ENCODE data around the gene ZMIZ2.
"Not testable (repeated sequence)": the region's sequence is repeated elsewhere in the genome, so short reads cannot be mapped to it uniquely, and the experiment has no call there.

Gene ZMIZ2

GRCh38 chr7:44767134-44767911 is 18.7 kb downstream of the ZMIZ2 start:
- no peak for DNase-seq (ENCODE audit: low read depth, low spot score)
- no peak overlapping the region for H3K4me3 ChIP-seq (ENCODE audit: low read length)

GRCh38 chr7:44767912-44768627 is 19.4 kb downstream of the ZMIZ2 start:
- H3K4me3 ChIP-seq (ENCODE audit: low read length): no peak overlapping the region
- no peak for DNase-seq (ENCODE audit: low read depth, low spot score)

- H3K4me3 ChIP-seq (ENCODE audit: low read length): no peak overlapping the region
- DNase-seq (ENCODE audit: low read depth, low spot score): no peak
These were observed 20.2 kb downstream of the ZMIZ2 start for GRCh38 chr7:44768628-44769371.

- no peak for DNase-seq (ENCODE audit: low read depth, low spot score)
- H3K4me3 ChIP-seq (ENCODE audit: low read length): no peak overlapping the region
These were observed 20.7 kb downstream of the ZMIZ2 start for GRCh38 chr7:44769376-44769775.

- no peak for DNase-seq (ENCODE audit: low read depth, low spot score)
- no peak overlapping the region for H3K4me3 ChIP-seq (ENCODE audit: low read length)
These were observed 21.2 kb downstream of the ZMIZ2 start for GRCh38 chr7:44769776-44770294.

GRCh38 chr7:44771358-44771757 is 22.7 kb downstream of the ZMIZ2 start:
- DNase-seq (ENCODE audit: low read depth, low spot score): no peak
- no peak overlapping the region for H3K4me3 ChIP-seq (ENCODE audit: low read length)

- H3K4me3 ChIP-seq (ENCODE audit: low read length): no peak overlapping the region
- no peak for DNase-seq (ENCODE audit: low read depth, low spot score)
These were observed 23.8 kb downstream of the ZMIZ2 start for GRCh38 chr7:44772440-44772839.

GRCh38 chr7:44772867-44773266 is 24.2 kb downstream of the ZMIZ2 start:
- DNase-seq (ENCODE audit: low read depth, low spot score): no peak
- no peak overlapping the region for H3K4me3 ChIP-seq (ENCODE audit: low read length)

- DNase-seq (ENCODE audit: low read depth, low spot score); H3K4me3 ChIP-seq (ENCODE audit: low read length): not testable (repeated sequence)
These were observed 25.8 kb downstream of the ZMIZ2 start for GRCh38 chr7:44774486-44774885.

- DNase-seq (ENCODE audit: low read depth, low spot score): no peak
These were observed 26.9 kb downstream of the ZMIZ2 start for GRCh38 chr7:44775383-44776107.

GRCh38 chr7:44776211-44776610 is 27.6 kb downstream of the ZMIZ2 start:
- no peak overlapping the region for H3K4me3 ChIP-seq (ENCODE audit: low read length)
- DNase-seq (ENCODE audit: low read depth, low spot score): no peak

More at GRCh38 chr7:44775383-44776107, 26.9 kb downstream of the ZMIZ2 start:
- no peak overlapping the region for H3K4me3 ChIP-seq (ENCODE audit: low read length)

- no peak overlapping the region for H3K4me3 ChIP-seq (ENCODE audit: low read length)
- no peak for DNase-seq (ENCODE audit: low read depth, low spot score)
These were observed 33.8 kb downstream of the ZMIZ2 start for GRCh38 chr7:44782460-44782859.

- no peak for DNase-seq (ENCODE audit: low read depth, low spot score)
These were observed 34.8 kb downstream of the ZMIZ2 start for GRCh38 chr7:44783407-44783806.

GRCh38 chr7:44784364-44784763 is 35.7 kb downstream of the ZMIZ2 start:
- no peak for DNase-seq (ENCODE audit: low read depth, low spot score)
- no peak overlapping the region for H3K4me3 ChIP-seq (ENCODE audit: low read length)

More at GRCh38 chr7:44783407-44783806, 34.8 kb downstream of the ZMIZ2 start:
- H3K4me3 ChIP-seq (ENCODE audit: low read length): no peak overlapping the region

- not testable (repeated sequence) for DNase-seq (ENCODE audit: low read depth, low spot score); H3K4me3 ChIP-seq (ENCODE audit: low read length)
These were observed 36.6 kb downstream of the ZMIZ2 start for GRCh38 chr7:44785218-44785617.

- H3K4me3 ChIP-seq (ENCODE audit: low read length): no peak overlapping the region
- no peak for DNase-seq (ENCODE audit: low read depth, low spot score)
These were observed 38.4 kb downstream of the ZMIZ2 start for GRCh38 chr7:44787041-44787440.

GRCh38 chr7:44787762-44788161 is 39.1 kb downstream of the ZMIZ2 start:
- DNase-seq (ENCODE audit: low read depth, low spot score): no peak
- H3K4me3 ChIP-seq (ENCODE audit: low read length): no peak overlapping the region

GRCh38 chr7:44789990-44790389 is 41.3 kb downstream of the ZMIZ2 start:
- no peak overlapping the region for H3K4me3 ChIP-seq (ENCODE audit: low read length)
- no peak for DNase-seq (ENCODE audit: low read depth, low spot score)

Data from Jurkat, Clone E6-1 (cell line).